ENCODE data around the gene OSBPL3. TPM values are rescaled to one million over a fixed set of nuclear protein-coding genes. Genes with fewer than 3 reads are reported as not detected.

Gene OSBPL3
- total RNA-seq, 1 experiment from 2014 or later: 32.8 TPM

GRCh38 chr7:24971333-24972165 lies 8.4 kb downstream of the OSBPL3 start:
- no peaks in the 10 kb centered on the region for H3K36me3 ChIP-seq
- H3K4me3 ChIP-seq: peak overlapping the region; percentile 21
- DNase-seq: peak; percentile 89 to 91
- H3K4me1 ChIP-seq: peaks cover 27% of the 10 kb centered on the region
- no peaks in the 10 kb centered on the region for H3K27me3 ChIP-seq
- no peaks in the 10 kb centered on the region for H3K9me3 ChIP-seq (replicated peaks)
- peak overlapping the region; percentile 82 for H3K27ac ChIP-seq

DNA sequence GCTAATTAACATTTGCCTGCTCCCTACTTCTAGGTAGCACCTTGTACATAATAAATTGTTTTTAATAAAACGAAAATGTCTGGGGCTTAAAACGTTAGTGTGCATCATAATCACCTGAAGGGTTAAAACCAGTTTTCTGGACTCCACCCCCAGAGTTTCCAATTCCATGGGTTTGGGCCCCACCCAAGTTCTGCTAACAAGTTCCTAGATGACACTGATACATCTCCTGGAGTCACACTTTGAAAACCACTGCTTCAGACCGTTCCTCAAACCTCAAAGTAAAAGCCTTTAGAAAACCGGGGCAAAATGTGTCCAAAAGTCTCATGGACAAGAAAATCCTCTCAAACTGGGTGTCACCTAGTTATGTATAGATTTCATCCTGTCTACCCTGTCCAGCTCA lies 9.3 kb downstream of the OSBPL3 start:
- DNase-seq: peak in 1 of 2 experiments; percentile 27

DNA sequence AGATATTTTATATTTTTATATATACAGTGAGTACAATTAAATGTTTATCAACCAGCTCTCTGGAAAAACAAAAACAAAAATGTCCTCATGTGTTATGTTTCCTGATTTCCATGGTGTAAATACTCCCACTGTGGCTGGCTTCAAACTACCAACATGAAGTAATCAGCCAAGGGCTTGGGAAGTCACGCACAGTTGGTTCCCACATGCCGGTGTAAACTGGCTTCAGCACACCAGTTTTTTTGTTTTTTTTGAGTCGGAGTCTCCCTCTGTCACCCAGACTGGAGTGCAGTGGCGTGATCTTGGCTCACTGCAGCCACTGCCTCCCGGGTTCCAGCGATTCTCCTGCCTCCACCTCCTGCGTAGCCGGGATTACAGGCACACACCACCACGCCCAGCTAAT lies 11.8 kb downstream of the OSBPL3 start:
- Histone ChIP-seq H3K9me3 (replicated peaks) (no peaks in the 10 kb centered on the region), H3K4me3 (no peak overlapping the region), H3K4me1 (peaks cover 48% of the 10 kb centered on the region), H3K27ac (no peak overlapping the region), H3K27me3 (no peaks in the 10 kb centered on the region), H3K36me3 (no peaks in the 10 kb centered on the region)
- no peak for DNase-seq

More for the DNA sequence above, 9.3 kb downstream of the OSBPL3 start:
- no peaks in the 10 kb centered on the region for H3K36me3 ChIP-seq
- no peaks in the 10 kb centered on the region for H3K27me3 ChIP-seq
- peak overlapping the region; percentile 21 for H3K4me3 ChIP-seq
- peaks cover 36% of the 10 kb centered on the region for H3K4me1 ChIP-seq
- peak overlapping the region; percentile 82 for H3K27ac ChIP-seq
- H3K9me3 ChIP-seq (replicated peaks): no peaks in the 10 kb centered on the region

- Histone ChIP-seq H3K27ac (no peak overlapping the region), H3K36me3 (no peaks in the 10 kb centered on the region), H3K4me1 (peaks cover 51% of the 10 kb centered on the region), H3K4me3 (no peak overlapping the region), H3K27me3 (no peaks in the 10 kb centered on the region), H3K9me3 (replicated peaks) (no peaks in the 10 kb centered on the region)
- DNase-seq: no peak
These were observed 12.3 kb downstream of the OSBPL3 start for GRCh38 chr7:24967696-24968095.

GRCh38 chr7:24966802-24967201 lies 13.2 kb downstream of the OSBPL3 start:
- Histone ChIP-seq H3K4me3 (no peak overlapping the region), H3K4me1 (peaks cover 45% of the 10 kb centered on the region), H3K27ac (no peak overlapping the region), H3K27me3 (no peaks in the 10 kb centered on the region), H3K9me3 (replicated peaks) (no peaks in the 10 kb centered on the region), H3K36me3 (no peaks in the 10 kb centered on the region)
- no peak for DNase-seq

DNA sequence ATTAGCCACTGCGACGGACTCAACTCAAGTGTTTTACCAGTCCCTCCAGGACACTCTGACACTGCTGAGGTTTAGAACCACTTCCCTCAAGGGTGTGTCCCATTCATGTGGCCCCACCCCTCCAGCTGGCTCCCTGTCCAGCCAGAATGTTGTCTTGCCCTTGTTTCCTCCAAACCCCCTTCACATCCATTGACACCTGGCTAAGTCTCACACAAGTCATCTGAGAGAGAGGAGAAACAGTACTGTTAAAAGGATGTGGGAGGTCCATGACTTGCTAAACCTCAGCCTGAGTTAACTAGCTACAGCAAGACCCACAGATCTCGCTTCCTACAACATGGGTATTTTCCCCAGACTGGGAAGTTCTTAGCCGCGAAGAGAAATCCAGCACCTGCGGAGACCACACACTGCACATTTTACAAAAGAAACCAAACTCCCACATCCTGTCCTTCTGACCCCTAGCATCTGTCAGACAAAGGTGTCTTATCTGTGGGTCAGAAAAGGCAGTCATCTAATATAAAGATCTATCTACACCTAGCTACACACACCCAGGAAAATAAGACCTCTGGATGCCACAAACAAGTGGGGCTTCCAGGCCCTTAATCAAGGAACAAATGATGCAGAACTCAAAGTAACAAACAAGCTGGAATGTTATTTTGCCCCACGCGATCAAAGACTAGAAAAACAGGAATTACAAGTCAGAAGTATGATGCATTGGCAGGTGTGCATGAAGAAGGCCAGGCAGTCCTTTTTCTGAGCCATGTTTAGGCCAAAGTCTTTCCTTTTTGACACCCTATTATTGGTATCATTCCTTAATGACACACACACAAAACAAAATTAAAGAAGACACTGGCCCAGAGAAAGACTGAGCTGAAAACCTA lies 13.9 kb downstream of the OSBPL3 start:
- Histone ChIP-seq H3K4me1 (peaks cover 39% of the 10 kb centered on the region), H3K36me3 (no peaks in the 10 kb centered on the region), H3K27ac (no peak overlapping the region; the same call in 1 of the 2 replicates), H3K4me3 (no peak overlapping the region), H3K9me3 (replicated peaks) (no peaks in the 10 kb centered on the region), H3K27me3 (no peaks in the 10 kb centered on the region)
- DNase-seq: peak; percentile 72 to 87

GRCh38 chr7:24964191-24964590 lies 15.8 kb downstream of the OSBPL3 start:
- Histone ChIP-seq H3K27ac (no peak overlapping the region), H3K9me3 (replicated peaks) (no peaks in the 10 kb centered on the region), H3K36me3 (no peaks in the 10 kb centered on the region), H3K27me3 (no peaks in the 10 kb centered on the region), H3K4me1 (peaks cover 29% of the 10 kb centered on the region), H3K4me3 (no peak overlapping the region)
- DNase-seq: no peak

- Histone ChIP-seq H3K36me3 (no peaks in the 10 kb centered on the region), H3K9me3 (replicated peaks) (no peaks in the 10 kb centered on the region), H3K4me3 (no peak overlapping the region), H3K27me3 (no peaks in the 10 kb centered on the region), H3K4me1 (peaks cover 29% of the 10 kb centered on the region), H3K27ac (peak overlapping the region; percentile 65)
- DNase-seq: peak; percentile 73 to 80
These were observed 16.8 kb downstream of the OSBPL3 start for GRCh38 chr7:24963218-24963617.

DNA sequence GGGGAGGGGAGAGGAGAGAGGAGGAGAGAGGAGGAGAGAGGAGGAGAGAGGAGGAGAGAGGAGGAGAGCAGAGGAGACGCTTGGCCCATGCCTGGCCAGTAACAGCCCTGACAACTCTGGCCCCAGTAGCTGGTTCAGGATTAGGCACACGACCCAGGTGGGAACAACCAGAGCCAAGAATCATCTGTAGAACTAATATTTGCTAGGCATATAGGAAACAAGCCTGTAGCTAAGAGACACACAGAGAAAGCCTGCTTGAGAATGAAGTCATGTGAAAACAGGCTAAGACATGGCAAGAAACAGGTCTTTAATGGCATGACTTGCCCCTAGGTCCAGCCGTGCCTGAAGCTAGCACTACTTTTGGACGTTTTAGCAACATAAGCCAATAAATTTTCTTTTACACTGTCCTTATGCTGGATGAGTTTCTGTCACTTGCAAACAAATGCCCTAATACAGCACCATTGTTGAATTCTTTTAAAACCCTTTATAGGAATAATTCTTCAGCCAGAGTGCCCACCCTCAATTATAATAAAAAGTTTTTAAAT lies 17.5 kb downstream of the OSBPL3 start:
- Histone ChIP-seq H3K36me3 (no peaks in the 10 kb centered on the region), H3K27ac (peak overlapping the region; percentile 65)
- DNase-seq: no peak

DNA sequence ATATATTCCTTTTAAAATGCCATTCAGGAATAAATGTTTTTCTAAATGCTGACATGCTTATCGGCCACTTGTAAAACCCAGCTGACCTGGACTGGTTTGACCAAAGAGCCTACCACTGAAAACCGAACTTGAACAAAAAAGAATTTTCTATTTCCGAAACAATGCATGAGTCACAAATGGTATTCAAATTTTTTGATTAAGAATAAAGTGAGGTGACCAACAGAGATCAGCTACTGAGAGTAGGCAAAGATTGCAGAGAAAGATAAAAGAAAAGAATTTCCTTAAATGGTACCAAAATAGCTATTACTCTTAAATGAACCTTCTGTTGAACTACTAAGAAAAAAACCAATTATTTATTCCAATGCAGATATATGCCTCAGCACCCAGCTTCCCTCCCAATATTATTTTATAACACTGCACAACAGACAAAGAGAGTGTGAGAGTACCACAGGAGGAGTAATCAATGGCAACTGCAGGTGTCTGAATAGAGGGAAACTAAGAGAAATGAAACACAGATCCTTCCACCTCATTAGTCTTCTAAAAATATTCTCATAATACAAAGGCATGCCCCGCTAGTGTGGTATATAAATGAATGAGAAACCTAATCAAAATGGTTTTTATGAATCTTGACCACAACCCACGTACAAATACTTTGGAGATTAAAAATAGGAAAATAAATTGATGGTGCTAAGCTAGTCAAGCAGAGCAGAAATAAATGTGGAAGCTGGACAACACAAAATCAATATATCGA lies 20.1 kb downstream of the OSBPL3 start:
- H3K27ac ChIP-seq: no peak overlapping the region
- DNase-seq: no peak

More for the DNA sequence above, 17.5 kb downstream of the OSBPL3 start:
- Histone ChIP-seq H3K4me1 (peaks cover 29% of the 10 kb centered on the region), H3K9me3 (replicated peaks) (no peaks in the 10 kb centered on the region), H3K27me3 (no peaks in the 10 kb centered on the region), H3K4me3 (no peak overlapping the region)

GRCh38 chr7:24958399-24958798 lies 21.6 kb downstream of the OSBPL3 start:
- H3K4me3 ChIP-seq: no peak overlapping the region

More for the DNA sequence above, 20.1 kb downstream of the OSBPL3 start:
- Histone ChIP-seq H3K4me3 (no peak overlapping the region), H3K36me3 (no peaks in the 10 kb centered on the region), H3K9me3 (replicated peaks) (no peaks in the 10 kb centered on the region), H3K27me3 (no peaks in the 10 kb centered on the region), H3K4me1 (peaks cover 13% of the 10 kb centered on the region)

DNA sequence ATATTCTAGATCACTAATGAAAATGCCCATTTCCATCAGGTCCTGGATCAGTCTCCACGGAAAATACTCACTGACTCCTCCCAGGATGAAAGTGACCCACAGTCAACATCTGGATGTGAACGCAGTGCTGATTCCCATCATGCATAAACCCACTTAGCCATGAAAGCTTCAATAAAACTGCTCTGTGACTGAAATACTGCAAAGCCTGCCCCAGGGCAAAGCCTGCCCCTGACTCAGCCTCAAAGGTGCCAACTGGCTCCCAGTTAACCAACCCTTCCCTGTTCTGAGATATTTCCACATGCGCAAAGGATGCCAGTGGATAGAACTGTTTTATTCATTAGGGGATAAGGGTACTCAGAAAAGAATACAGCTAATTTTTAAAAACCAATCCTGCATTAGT lies 24.0 kb downstream of the OSBPL3 start:
- H3K27ac ChIP-seq: no peak overlapping the region
- no peaks in the 10 kb centered on the region for H3K9me3 ChIP-seq (replicated peaks)
- DNase-seq: no peak
- no peak overlapping the region for H3K4me3 ChIP-seq
- H3K36me3 ChIP-seq: no peaks in the 10 kb centered on the region
- H3K27me3 ChIP-seq: no peaks in the 10 kb centered on the region
- no peaks in the 10 kb centered on the region for H3K4me1 ChIP-seq

More at GRCh38 chr7:24958399-24958798, 21.6 kb downstream of the OSBPL3 start:
- no peaks in the 10 kb centered on the region for H3K9me3 ChIP-seq (replicated peaks)
- H3K27me3 ChIP-seq: no peaks in the 10 kb centered on the region
- H3K4me1 ChIP-seq: peaks cover 8% of the 10 kb centered on the region
- no peak for DNase-seq
- no peak overlapping the region for H3K27ac ChIP-seq
- H3K36me3 ChIP-seq: no peaks in the 10 kb centered on the region

DNA sequence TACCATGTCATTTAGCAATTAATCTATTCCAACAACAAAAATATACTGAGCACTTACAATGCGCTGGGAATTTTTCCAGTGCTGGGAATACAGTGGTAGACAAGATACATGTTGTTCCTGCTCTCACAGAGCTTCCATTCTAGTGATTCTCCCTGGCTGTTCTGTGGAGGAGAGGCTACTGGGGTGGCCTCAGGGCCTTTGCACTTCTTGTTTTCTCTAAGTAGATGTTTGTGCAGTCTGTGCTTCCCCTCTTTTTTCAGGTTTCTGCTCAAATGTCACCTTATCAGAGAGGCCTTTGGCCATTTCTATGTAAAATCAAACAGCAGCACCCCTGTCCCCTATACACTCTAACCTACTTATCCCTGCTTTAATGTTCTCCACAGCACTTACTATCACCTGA lies 24.7 kb downstream of the OSBPL3 start:
- Histone ChIP-seq H3K4me3 (no peak overlapping the region), H3K27ac (no peak overlapping the region), H3K4me1 (no peaks in the 10 kb centered on the region), H3K36me3 (no peaks in the 10 kb centered on the region), H3K27me3 (no peaks in the 10 kb centered on the region), H3K9me3 (replicated peaks) (no peaks in the 10 kb centered on the region)
- no peak for DNase-seq

DNA sequence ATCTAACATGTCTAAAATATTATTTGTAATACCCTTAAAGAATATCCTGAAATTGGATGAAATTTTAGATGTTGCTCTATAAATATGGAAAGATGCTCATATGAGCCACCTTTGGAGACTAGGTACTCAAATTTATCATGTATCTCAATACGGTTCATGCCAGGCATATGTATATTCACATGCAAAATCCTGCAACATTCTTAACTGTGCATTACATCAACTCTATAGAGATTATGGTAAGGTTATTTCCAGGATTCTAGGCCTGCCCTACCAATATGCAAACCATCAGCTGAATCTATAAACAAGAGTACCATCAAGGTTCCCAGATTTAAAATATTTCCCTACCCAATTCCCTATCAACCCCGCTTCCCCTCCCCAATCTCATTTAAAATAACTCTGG lies 27.5 kb downstream of the OSBPL3 start:
- H3K36me3 ChIP-seq: no peaks in the 10 kb centered on the region
- no peaks in the 10 kb centered on the region for H3K27me3 ChIP-seq
- no peak overlapping the region for H3K27ac ChIP-seq
- H3K4me3 ChIP-seq: no peak overlapping the region
- H3K4me1 ChIP-seq: no peaks in the 10 kb centered on the region
- H3K9me3 ChIP-seq (replicated peaks): no peaks in the 10 kb centered on the region
- no peak for DNase-seq

Data from SJCRH30 (cell line).